OCI-LY1 (cell line): ENCODE data around the gene ARMC6.

Source experiments
- CTCF ChIP-seq: fragments of 200-600 bp; sonication (generic), shearing (Covaris generic); IDR thresholded peaks from 2 replicates; pipeline ENCODE4 v1.5.1; 2017; ENCODE audit warnings: mild to moderate bottlenecking, antibody characterized with exemption, low read length, moderate library complexity, mixed read lengths
- EZH2 ChIP-seq: fragments of 200-600 bp; sonication (generic), shearing (Covaris generic); IDR thresholded peaks from 2 replicates; pipeline ENCODE4 v1.8.0; 2017; ENCODE audit warnings: borderline replicate concordance, mixed run types, mild to moderate bottlenecking, antibody characterized with exemption, low read length, moderate library complexity, mixed read lengths

DNA sequence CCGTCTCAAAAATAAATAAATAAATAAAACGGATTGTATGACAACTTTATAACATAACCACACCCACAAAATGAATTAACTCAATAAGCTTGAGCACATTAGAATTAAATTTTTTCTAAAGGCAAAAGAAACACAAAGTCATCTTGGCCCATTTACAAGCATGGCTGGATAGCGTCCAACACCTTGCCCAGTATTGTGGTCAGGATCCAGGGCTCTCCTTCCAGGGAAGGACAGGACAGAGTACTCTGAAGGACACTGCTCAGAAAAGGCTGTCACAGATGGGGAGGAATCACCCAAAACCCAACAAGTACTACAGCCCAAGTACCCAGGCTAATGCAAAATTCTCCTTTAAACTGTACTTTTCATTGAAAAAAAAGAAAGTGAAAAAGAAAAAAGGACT, 27.2 kb upstream of the ARMC6 start:
- no peak for TF ChIP-seq CTCF
- TF ChIP-seq EZH2 = no peak
